GM12892 (cell line): ENCODE measurements around the gene ZNF407.

Experiments used
- POLR2AphosphoS5 ChIP-seq: IDR thresholded peaks from 2 replicates; pipeline ENCODE4 v1.6.1; 2011; ENCODE audit warnings: low read depth, low read length, control low read depth
- TAF1 ChIP-seq: IDR thresholded peaks from 2 replicates; pipeline ENCODE4 v1.6.1; 2011; ENCODE audit warnings: low read depth, mild to moderate bottlenecking, control low read depth, low read length, borderline replicate concordance

DNA sequence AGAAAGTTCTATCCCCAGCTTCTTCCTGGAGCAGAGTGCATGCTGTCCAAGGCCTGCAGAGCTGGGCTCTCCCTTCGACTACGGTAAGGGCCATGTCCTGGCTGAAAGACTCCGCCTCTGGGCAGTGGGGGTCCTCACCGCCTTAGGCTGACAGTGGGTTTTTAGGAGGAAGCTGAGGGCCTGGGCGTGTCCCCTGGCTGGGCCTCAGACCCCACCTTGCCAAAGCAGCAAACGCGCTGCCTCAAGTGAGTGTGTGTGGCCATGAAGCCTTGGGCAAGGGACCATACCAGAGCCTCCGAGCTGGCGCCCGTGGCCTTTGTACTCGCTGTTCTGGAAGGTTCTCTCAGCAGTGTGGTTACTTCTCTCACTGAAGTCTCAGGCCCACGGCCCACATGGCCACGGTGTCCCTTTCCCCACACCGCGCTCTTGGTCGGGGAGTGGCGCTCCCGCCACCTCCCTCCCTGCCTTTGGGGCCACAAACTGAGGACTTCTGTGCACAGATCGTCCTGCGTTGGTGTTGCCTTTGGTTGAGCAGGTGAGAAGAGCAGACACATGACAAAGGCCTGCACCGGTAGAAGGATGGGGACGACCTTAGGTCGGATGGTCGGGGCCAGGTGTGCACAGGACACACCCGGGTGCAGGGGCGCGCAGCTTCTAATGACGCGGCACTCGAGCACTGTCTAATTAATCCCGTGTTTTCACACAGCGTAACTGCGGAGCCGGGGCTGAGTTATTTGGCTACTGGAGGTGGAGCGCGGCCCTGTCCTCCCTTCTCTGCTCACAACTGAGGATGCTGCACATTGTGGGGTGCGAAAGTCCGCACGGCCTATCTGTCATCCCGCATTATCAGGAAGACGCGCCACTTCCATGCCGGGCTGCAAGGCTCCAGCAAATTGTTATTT is 489.7 kb downstream of the ZNF407 start:
- no peak for TF ChIP-seq POLR2AphosphoS5
- TF ChIP-seq TAF1 = no peak
